K562 (cell line): ENCODE data around the gene TAF3. TPM values are rescaled to one million over a fixed set of nuclear protein-coding genes. Genes with fewer than 3 reads are reported as not detected.

Source experiments
- ARID1B ChIP-seq: fragments of 450-650 bp; IDR thresholded peaks from 2 replicates; pipeline ENCODE4 v1.6.1; 2016; ENCODE audit warnings: antibody characterized with exemption, mild to moderate bottlenecking, inconsistent platforms
- BDP1 ChIP-seq: IDR thresholded peaks from 3 replicates; pipeline ENCODE4 v1.6.1; 2011; ENCODE audit not compliant: insufficient read length, insufficient read depth
- CXXC5 ChIP-seq: fragments of 250-450 bp; sonication (Bioruptor Pico); IDR thresholded peaks from 2 replicates; pipeline ENCODE4 v1.8.0; 2022; ENCODE audit warnings: inconsistent platforms, mild to moderate bottlenecking, moderate library complexity
- FOXP1 ChIP-seq: sonication (generic); formaldehyde crosslinking; IDR thresholded peaks from 2 replicates; pipeline ENCODE4 v1.8.0; 2022; ENCODE audit warnings: mild to moderate bottlenecking, missing genetic modification reagents
- KAT2B ChIP-seq: IDR thresholded peaks from one replicate; pipeline ENCODE4 v1.6.1; 2012; ENCODE audit warnings: low read depth, mild to moderate bottlenecking, control low read depth, inconsistent platforms, low read length, moderate library complexity
- NFE2 ChIP-seq: IDR thresholded peaks from 2 replicates; pipeline ENCODE4 v1.6.1; 2014; ENCODE audit warnings: antibody characterized with exemption, low read depth
- PHB2 ChIP-seq: fragments of 450-650 bp; IDR thresholded peaks from 2 replicates; pipeline ENCODE4 v1.6.1; 2017; ENCODE audit warnings: low read depth
- PKNOX1 ChIP-seq: fragments of 450-650 bp; IDR thresholded peaks from 2 replicates; pipeline ENCODE4 v1.6.1; 2016
- POLR2H ChIP-seq: IDR thresholded peaks from 2 replicates; pipeline ENCODE4 v1.6.1; 2016; ENCODE audit warnings: missing genetic modification characterization, low read depth, mild to moderate bottlenecking, control low read depth, missing compliant biosample characterization, moderate library complexity
- PREB ChIP-seq: sonication (generic); formaldehyde crosslinking; IDR thresholded peaks from 2 replicates; pipeline ENCODE4 v1.8.1; 2023; ENCODE audit warnings: mild to moderate bottlenecking, missing genetic modification reagents
- RFX1 ChIP-seq: fragments of 450-650 bp; IDR thresholded peaks from 2 replicates; pipeline ENCODE4 v1.6.1; 2016; ENCODE audit warnings: mild to moderate bottlenecking, moderate library complexity
- XRCC4 ChIP-seq: IDR thresholded peaks from one replicate; pipeline ENCODE4 v1.6.1; 2011; ENCODE audit not compliant: insufficient read depth, insufficient read length; ENCODE audit errors: extremely low read depth
- polyA plus RNA-seq, 8 experiments: library from polyadenylated mRNA; depleted of rRNA in 4 of 8; stranded (reverse) in 5 of 8; unstranded in 3 of 8; fragments of >200 nt; fragmentation: Nextera tagmentation in 2 of 8; fragmentation: Illumina TruSeq in 1 of 8; extraction: Ambion mirVana in 2 of 8; extraction: Trizol in 1 of 8; gene quantifications; 2 replicates each; pipeline versions ENCODE4 v1.2.1 to v1.2.3, GENCODE V29; 2011 to 2014; ENCODE audit warnings: inconsistent platforms in 1 of 8, missing spikeins in 1 of 8
- total RNA-seq, 7 experiments: library from RNA; depleted of rRNA in 6 of 7; stranded (reverse); fragments of >200 nt in 6 of 7; fragmentation: Illumina TruSeq in 2 of 7; extraction: Trizol in 2 of 7; gene quantifications; 2 replicates each; pipeline versions ENCODE4 v1.2.1 to v1.2.3, GENCODE V29; 2011 to 2021; ENCODE audit warnings: low replicate concordance in 1 of 7
- TF ChIP-seq, protein P1 (sequence below), 2 experiments: fragments of 450-650 bp; conservative IDR thresholded peaks; 2 replicates each; pipeline ENCODE4 v1.6.1; 2017; ENCODE audit warnings: mild to moderate bottlenecking in 2 of 2, moderate library complexity in 2 of 2
- TF ChIP-seq, protein P2 (sequence below): sonication (generic); formaldehyde crosslinking; IDR thresholded peaks from 2 replicates; pipeline ENCODE4 v1.8.1; 2023; ENCODE audit warnings: mild to moderate bottlenecking, missing genetic modification reagents, moderate library complexity
- TF ChIP-seq, protein P3 (sequence below): sonication (generic); formaldehyde crosslinking; IDR thresholded peaks from 2 replicates; pipeline ENCODE4 v1.8.0; 2022; ENCODE audit warnings: missing genetic modification reagents, mild to moderate bottlenecking, borderline replicate concordance

Gene TAF3
- total and polyA plus RNA-seq, 9 of the 15 experiments (the other 6 are each of a cell fraction or from before 2014, with no cell fraction given) = 1.5 to 9.9 (median 4.1) TPM

DNA sequence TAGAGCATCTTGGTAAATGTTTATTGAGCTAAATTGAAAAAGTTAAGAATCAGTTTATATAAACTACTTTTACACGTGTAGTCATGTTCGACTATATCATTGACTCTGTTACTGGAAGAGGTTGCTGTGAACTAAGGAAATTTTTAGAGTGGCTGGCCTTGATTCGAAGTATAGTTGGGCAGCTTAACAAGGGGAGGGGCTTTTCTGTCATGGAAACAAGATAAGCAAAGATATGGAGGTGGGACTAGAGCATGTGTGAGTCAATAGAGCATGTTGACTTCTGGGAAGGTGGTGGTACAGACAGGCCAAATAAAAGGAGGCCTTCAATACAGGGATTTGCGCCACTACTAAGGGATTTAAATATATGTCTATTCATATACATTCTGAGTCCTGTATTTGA, 22.7 kb upstream of the TAF3 start (continued):
- TF ChIP-seq KAT2B = no peak
- TF ChIP-seq, protein P1, sequence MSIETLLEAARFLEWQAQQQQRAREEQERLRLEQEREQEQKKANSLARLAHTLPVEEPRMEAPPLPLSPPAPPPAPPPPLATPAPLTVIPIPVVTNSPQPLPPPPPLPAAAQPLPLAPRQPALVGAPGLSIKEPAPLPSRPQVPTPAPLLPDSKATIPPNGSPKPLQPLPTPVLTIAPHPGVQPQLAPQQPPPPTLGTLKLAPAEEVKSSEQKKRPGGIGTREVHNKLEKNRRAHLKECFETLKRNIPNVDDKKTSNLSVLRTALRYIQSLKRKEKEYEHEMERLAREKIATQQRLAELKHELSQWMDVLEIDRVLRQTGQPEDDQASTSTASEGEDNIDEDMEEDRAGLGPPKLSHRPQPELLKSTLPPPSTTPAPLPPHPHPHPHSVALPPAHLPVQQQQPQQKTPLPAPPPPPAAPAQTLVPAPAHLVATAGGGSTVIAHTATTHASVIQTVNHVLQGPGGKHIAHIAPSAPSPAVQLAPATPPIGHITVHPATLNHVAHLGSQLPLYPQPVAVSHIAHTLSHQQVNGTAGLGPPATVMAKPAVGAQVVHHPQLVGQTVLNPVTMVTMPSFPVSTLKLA (conservative IDR thresholded peaks at IDR 0.05) = peak; percentile 55 to 77
- TF ChIP-seq PHB2 = no peak
- no peak for TF ChIP-seq PREB
- TF ChIP-seq CXXC5 (CRISPR knock-in tag) = no peak
- TF ChIP-seq BDP1 = no peak
- TF ChIP-seq, protein P2, sequence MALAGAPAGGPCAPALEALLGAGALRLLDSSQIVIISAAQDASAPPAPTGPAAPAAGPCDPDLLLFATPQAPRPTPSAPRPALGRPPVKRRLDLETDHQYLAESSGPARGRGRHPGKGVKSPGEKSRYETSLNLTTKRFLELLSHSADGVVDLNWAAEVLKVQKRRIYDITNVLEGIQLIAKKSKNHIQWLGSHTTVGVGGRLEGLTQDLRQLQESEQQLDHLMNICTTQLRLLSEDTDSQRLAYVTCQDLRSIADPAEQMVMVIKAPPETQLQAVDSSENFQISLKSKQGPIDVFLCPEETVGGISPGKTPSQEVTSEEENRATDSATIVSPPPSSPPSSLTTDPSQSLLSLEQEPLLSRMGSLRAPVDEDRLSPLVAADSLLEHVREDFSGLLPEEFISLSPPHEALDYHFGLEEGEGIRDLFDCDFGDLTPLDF (CRISPR knock-in tag) = no peak
- TF ChIP-seq NFE2 = no peak
- no peak for TF ChIP-seq POLR2H (tag)
- peak; percentile 80 for TF ChIP-seq RFX1
- TF ChIP-seq PKNOX1 = 0 out of 2 replicates have a peak, but pooled peaks have one; percentile 19
- no peak for TF ChIP-seq FOXP1 (CRISPR knock-in tag)
- no peak for TF ChIP-seq XRCC4
- TF ChIP-seq, protein P3, sequence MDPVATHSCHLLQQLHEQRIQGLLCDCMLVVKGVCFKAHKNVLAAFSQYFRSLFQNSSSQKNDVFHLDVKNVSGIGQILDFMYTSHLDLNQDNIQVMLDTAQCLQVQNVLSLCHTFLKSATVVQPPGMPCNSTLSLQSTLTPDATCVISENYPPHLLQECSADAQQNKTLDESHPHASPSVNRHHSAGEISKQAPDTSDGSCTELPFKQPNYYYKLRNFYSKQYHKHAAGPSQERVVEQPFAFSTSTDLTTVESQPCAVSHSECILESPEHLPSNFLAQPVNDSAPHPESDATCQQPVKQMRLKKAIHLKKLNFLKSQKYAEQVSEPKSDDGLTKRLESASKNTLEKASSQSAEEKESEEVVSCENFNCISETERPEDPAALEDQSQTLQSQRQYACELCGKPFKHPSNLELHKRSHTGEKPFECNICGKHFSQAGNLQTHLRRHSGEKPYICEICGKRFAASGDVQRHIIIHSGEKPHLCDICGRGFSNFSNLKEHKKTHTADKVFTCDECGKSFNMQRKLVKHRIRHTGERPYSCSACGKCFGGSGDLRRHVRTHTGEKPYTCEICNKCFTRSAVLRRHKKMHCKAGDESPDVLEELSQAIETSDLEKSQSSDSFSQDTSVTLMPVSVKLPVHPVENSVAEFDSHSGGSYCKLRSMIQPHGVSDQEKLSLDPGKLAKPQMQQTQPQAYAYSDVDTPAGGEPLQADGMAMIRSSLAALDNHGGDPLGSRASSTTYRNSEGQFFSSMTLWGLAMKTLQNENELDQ (CRISPR knock-in tag) = no peak
- no peak for TF ChIP-seq ARID1B
